ENCODE results near the gene SUFU.

SUFU gene

DNA sequence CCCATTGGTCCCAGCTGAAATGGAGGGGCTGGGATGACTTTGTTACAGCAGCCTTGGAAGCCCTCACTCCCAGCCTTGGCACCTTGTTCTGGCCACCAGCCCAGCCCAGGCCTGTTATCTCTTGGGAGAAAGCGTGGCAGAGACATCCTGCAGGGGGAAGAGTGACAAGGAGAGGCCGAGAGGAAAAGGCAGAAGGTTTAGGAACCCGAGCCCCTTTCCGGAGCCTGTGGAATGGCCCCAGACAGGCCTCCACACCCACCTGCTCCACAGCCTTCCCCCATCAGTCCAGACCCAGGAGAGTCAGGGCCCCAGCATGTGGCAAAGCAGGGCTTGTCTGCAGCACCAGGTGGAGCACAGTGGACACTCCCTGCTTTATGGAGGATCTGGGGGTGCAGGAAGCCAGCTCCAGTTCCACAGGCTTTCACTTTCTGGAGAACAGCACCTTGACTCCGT, 116.4 kb downstream of the SUFU start:
- DNase-seq (ENCODE audit: low read depth), result no peak

DNA sequence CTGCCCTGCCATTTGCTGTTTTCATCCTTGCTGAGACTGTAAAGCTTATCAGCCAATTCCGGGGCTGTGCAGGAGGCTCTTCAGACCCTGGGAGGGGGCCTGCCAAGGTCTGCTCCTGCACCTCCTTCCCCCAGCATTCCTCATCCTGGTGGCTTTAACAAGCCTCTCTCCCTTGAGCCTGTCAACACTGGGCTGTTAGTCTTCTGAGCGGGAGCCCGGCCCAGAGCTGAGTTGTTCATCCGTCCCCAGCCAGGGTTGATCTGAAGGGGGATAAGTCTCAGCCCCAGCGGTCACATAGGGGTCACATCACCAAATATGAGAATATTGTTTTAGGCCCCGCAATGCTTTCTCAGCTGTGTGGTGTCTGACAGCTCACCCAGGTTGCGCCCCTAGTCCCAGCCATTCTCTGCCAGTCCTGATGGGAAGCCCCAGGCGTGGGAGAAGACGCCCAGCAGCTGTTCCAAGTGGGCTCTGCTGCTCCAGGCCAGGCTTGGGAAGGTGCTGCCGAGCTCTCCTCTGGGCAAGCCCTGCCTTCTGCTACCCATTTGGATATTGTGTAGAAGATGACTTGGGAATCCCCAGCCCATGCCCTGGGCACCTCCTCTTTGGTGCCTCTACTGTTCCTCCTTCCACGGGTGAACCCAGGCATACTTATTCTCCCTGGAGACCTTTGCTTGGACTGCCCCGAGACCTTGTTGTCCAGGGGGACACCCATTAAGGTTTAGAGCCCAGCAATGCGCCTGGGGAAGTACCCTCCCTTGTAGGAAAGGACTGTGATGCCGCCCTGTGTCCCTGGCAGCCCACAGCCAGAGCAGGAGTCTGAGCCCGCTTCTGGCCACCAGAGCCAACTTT, 117.0 kb downstream of the SUFU start:
- DNase-seq (ENCODE audit: low read depth), result no peak

DNA sequence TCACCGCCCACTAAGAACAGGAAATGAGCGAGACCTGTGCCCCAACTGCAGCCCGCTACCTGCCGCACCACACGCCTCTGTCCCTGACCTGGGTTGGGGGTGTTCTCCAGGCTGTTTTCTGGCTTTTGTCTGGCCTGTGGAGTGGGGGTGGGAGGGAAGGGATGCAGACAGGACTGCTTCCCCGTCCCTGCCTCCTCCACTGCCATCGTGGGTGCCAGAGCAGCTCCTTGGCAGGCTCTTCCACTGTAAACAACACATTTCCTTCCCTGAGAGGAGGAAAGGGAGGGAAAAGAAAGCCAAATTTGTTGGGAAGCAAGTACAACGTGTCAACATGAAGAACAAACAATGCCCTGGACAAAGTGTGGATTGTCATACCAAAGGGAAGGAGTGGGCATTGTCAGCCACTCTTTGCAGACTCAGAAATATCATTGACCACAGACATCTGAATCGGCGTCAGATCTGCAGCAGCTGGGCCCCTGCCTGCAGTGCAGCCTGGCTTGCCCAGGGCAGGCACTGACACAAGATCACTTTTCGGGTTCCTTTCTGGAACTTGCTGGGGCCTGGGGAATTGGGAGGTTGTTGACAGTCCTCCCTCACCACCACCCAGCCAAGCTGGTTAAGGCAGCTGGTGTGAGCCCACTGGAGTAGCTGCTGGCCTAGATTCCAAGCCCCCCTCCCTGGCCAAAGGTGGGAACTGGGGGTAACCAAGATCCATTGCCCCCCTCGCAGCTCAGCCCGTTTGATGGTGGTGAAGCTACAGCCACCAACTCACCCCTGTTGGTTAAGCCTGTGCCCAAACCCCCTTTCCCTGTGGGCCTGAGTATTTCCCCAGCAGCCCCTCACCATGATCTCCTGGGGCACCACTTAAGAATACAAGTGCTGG, 117.9 kb downstream of the SUFU start:
- DNase-seq (ENCODE audit: low read depth), result no peak

DNA sequence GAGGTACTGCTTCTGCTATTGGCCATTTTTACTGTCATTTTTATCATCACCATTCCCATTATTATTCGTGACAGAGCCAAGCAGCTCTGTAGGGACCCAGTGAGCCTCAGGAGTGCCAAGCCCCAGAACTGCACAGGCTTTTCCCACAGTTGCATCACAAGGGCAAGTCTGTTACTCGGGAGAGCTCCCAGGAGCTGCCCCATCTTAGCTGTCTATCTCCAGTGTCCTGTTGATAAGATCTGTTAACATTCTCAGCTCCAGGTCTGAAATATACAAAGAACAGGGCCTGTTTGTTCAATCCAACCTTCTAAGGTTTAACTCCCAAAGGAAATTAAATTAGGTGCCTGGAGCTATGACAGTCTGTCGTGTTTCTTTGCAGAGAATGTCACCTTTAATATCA, 120.3 kb downstream of the SUFU start:
- DNase-seq (ENCODE audit: low read depth), result no peak

DNA sequence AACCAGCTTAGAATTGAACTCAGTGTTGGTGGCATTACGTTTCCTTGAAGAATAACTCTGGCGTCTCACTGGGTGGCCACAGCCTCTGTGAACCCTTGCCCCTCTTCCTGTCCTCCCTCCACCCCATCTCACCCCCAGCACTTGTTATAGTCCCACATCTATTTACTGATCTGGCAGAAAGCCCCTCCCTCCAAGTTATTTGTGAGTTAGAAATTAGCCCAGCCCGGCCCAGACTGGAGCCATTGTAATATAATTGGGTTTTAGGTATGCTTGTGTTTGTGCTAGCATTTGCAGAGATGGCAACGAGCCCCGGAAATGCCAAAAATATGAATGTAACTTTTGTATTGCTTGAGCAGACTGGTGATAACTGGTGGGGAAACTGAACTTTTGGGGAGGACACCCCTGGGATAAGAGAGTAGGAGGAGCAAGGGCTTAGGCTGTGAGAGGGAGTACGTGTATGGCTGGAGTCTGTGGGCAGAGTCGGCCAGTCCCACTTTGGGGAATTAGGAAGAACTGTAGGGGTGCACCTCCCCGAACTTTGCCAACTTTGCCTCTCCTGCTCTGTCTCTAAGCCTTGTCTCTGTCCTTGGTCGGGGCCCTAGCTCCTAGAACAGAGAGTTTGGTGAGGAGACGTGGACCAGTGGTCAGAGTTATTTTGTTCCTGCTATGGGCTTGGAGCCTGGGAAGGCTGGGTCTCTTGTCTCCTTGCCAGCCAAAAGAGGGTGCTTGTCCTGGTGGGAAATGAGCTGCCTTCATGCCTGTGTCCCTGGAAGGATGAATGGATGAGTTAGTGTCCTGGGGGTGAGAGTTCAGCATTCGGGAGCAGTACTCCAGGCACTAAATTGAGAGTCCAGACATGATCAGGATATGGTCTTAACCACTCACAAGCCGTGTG, 121.2 kb downstream of the SUFU start:
- no peak for DNase-seq (ENCODE audit: low read depth)

DNA sequence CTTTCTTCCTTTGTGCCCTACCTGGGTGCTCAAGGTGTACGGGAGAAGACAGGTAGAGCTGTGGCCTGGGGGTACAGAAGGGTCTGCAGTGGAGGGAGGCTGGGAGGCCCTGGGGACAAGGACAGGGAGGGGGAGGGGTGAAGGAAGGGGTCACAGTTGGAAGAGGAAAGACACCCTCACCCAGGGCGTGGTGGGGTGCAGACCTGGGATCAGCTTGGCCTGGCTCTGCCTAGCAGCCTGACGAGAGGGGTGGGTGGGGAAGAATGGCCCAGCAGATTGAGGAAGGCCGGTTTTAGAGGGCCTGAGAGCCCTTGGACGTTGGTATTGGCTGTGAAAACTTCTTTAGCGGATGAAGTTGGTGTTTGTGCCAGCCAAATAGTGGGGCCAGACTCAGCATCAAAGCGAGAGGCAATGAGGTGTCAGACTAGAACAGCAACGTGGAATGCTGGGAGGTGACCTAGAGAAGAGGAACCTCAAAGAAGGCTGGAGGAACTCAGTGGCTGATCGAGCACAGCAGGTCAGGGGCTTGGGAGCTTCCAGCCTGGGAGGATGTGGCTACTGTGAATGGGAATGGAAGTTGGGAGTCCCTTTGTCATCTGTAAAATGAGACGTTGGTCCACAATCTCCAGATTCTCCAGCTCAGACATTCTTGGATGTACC, 122.4 kb downstream of the SUFU start:
- no peak for DNase-seq (ENCODE audit: low read depth)

DNA sequence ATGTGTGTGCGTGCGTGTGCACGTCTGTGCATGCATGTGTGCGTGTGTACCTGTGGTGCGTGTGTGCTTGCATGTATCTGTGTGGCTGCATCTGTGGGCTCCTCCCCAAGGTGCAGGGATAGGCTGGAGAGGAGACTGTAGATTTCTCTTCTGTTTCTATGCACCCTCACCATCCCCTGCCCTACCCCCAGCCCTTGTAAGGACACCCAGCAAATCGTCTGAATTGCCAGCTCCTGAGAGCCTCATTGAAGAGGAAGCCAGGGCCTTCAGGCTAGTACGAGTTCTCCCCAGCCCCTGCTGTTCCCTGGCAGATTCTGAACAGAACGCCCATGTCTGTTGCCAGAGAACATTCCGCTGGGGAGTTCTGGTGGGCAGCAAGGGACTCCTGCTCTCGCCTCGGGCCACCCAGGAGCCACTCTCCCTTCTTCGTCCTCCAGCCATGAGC, 123.5 kb downstream of the SUFU start:
- no peak for DNase-seq (ENCODE audit: low read depth)

DNA sequence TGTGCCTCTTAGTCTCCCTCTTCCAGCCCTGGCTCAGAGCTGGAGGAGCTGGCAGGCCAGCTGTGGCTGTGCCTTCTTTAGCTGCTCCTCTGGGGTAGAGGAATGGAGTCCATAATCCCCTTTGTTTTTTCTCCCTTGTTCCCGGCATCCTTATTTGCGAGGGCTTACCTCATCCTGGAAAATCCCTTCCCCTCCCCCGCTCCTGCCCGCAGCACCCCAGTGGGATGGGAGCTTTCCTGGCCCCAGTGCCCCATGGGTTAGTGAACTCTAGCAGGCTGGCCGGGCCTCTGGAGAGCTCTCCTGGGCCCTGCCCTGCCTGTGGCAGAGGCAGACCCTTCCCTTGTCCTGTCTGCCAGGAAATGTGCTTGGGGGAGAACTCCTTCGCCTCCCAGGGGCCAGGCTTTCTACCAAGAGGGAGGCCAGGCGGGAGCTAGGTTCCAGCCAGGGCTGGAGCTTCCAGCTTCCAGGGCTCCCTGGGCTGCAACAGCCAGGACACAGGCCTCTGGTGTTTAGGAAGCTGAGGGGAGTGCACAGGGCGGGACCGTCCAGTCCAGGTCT, 124.0 kb downstream of the SUFU start:
- DNase-seq (ENCODE audit: low read depth), result no peak

DNA sequence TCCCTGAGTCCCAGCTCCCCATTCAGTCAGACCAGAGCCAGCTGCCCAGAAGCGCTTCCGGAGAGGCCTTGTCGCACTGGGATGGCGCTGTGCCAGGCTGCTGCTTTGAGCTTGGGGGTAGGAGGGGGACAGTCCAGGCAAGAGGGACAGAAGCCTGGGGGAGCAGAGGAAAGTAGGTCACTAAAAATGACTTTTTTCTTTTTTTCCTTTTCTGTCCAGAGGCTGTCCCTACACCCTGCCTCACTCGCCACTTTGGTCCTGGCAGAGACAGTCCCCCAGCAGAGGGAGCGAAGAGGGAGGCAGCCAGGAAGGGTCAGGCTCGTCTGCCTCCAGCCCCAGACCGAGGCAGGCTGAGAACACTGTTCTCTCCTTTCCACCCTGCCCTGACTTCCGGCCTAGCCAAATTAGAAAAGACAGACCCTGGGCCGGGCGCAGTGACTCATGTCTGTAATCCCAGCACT, 124.7 kb downstream of the SUFU start:
- DNase-seq (ENCODE audit: low read depth), result no peak

DNA sequence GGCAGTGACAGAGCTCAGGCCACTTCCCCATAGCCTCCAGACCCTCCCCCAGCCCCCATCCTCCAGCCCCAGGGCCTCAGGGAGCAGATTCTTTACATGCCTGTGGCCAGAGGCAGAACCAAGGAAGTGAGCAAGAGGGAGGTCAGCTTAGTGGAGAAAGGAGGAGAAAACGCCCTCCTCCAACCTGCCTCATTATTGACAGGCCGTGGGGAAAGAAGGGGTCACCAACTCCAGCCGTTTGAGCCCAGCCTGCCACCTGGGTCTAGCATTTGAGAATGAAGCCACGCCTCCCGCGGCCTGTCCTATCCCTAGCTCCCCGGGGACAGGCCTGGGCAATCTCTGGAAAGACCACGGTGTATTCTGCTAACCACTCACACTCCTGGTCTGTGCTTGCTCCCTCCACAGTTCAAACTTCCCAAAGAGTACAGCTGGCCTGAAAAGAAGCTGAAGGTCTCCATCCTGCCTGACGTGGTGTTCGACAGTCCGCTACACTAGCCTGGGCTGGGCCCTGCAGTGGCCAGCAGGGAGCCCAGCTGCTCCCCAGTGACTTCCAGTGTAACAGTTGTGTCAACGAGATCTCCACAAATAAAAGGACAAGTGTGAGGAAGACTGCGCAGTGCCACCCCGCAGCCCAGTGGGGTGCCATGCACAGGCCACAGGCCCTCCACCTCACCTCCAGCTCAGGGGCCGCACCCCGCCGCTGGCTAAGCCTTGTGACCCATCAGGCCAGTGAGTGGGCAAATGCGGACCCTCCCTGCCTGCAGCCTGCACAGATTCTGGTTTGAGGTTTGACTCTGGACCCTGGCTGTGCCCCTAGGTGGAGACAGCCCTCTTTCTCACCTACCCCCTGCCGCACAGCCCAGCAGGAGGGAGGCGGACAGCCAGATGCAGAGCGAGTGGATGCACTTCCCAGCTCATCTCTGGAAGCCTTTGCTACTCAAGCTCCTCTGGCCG, 126.2 kb downstream of the SUFU start:
- no peak for DNase-seq (ENCODE audit: low read depth)

DNA sequence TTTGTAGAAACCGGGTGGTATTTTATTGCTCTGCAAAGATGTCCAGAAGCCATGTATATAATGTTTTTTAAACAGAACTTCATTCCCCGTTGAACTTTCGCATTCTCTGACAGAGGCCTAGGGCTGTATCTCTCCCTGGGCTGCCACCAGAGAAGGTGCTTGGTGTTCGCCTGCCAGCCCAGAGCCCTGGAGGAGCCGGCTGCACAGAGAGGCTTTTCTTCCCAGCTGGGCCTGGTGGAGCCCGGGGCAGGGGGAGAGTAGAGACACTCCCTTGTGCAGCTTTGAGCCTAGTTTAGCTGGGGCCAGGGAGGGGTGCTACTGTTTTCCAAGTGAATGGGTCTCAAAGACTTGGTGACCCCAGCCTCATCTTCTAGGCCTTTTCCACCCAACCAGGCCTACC, 126.9 kb downstream of the SUFU start:
- DNase-seq (ENCODE audit: low read depth), result no peak

DNA sequence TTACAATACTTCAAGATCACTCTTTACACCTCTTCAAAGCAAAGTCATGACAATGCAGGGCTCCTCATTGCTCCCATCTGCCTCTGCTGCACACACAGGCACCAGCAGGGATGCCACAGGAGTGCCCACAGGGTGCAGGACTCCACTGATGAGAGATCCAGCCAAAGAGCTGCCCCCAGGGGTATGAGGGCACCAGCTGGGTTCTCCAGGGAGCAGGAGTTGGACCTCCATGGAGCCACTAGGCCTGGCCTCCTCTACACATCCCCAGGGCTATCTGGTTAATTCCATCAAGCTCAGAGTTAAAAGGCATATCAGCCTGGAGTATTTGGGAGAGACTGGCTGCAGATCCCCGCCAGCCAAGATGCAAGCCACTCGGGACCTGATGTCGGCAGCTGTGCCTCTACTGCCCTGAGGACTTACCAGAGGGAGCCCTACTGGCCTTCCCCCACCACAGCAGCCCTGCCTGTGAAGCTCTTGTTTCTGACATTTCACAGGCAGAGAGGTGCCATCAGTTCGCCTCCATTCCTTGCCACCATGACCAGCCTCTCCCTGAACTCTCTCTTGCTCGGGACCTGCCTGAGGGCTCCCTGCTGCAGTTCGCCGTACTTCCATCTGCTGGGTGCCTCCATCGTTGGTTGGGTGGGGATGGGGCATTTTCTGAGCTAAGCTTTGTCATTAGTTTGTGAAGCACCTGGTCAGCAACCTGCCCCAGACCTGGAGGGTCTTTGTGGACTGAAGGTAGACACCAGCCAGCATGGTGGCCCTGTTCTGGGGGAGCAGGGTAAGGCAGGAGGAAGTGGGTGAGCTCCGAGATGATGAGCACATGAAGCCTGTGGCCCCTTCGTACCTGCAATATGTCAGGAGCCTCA, 128.0 kb downstream of the SUFU start:
- DNase-seq (ENCODE audit: low read depth), result no peak

DNA sequence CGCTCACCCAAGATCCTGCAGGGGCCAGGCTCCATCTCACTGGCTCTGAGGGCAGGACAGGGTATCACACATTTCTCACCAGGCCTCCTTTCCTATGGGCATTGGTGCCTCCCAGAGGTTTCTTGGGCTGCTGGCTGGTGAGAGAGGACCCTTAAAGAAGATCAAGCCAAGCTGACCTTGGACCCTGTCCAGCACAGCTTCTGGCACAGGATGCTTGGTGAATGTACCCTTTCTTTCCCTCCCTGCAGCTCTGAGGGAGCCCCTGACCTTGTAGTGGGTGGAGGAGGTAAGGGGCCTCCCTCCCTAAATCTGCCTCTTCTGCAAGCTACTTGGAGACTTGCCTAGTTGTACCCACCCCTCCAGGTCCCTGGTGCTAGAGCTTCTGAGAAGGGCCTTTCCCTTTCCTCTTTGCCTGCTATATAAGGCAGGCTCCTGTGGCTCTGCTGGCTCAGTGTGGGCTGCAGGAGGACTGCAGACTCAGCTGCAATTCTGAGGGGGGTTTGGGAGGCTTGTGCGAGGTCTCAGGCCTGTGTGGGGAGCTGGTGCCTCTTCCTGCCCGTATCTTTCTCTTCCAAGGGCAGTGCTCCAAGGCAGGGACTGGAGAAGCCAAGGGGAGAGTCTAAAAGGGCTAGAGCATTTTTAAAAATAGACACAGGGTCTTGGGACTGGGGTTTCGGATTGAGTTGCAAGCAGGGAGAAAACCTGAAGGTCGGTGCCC, 128.8 kb downstream of the SUFU start:
- DNase-seq (ENCODE audit: low read depth), result no peak

DNA sequence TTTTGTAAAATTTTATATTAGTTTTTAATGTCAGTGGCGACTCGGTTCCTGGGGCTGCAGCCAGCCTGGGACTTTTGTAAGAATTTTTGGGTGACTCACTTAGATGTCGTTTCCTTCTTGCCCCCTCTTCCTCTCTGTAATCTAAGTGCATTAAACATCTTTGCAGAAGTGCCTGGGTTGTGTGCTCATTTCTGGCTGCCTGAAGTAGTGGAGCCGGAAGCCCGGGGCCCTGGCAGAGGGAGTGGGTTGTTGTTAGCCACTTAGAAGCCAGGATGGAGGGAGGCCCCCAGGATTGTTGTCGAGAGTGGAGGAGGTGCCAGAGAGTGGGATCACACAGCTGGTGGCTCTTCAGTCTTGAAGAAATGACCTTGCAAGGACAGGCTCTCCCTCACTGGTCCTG, 129.5 kb downstream of the SUFU start:
- DNase-seq (ENCODE audit: low read depth), result no peak

DNA sequence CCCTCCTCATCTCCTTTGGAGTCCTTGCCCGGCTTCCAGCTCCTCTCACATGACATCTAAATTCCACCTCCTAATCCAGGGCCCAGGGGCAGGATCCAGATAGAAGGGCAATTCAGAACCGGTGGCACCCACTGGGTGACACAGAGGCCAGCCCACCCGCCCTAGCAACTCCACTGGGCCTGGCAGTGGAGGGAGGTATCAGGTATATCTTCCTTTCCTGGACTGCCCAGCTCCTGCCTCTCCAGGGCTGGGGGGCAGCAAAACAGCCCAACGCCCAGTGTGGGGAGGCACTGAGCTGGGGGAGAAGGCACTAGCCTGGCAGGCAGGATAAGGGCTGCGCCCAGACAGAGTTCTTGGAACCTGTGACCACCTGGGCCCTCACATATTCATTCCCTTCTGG, 130.1 kb downstream of the SUFU start:
- DNase-seq (ENCODE audit: low read depth), result no peak

DNA sequence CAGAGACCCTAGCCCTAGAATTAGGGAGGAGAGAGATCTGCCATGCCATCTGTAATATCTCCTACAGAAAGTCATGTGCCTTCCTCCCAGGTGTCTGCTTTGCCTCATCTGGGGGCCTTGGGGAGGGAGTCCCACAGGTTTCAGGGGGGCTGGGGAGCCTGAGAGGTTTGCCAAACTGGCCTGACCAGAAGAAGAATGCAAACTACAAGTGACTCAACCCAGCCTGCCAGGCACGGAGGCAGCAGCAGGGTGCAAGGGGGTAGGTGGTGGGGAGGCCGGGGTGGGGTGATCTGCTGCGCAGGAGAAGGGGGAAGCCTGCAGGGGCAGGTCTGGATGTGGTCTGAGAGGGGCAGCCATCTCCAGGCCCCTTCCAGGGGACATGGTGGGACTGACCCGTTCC, 130.9 kb downstream of the SUFU start:
- no peak for DNase-seq (ENCODE audit: low read depth)

DNA sequence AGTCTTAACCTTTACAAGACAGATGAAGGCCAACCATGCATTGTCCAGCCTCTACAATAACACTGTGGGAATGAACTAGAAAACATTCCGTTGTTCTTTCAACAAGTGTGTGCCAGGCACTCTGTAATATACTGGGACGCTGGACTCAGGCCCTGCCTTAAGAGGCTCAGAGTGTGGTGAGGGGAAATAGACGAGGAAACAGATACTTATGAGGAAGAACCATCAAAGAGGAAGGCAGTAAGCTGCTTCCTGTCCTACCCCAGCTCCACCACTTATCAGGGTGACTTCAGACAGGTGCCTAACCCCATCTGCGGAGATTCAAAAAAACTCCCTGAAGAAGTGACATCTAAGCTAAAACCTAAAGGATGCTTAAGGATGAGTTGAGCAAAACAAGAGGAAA, 131.6 kb downstream of the SUFU start:
- DNase-seq (ENCODE audit: low read depth), result no peak

DNA sequence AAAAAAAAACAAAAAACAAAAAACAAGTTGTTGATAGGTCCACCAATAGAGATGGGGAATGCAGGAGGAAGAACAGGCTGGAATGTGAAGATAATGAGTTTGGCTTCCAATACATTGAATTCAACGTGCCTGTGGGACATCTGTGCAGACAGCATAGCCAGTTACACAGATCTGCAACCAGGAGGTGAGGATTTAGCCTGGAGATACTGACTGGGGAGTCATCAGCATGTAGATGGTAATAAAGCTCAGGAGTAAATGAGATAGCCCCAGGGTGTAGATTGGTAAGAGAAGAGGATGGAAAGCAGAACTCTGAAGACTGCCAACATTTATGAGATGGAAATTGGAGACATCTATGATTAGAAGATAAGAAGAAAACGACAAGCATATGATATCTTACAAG, 135.8 kb downstream of the SUFU start:
- no peak for DNase-seq (ENCODE audit: low read depth)

Data from stimulated activated CD8-positive, alpha-beta memory T cell treated with anti-CD3 and anti-CD28 coated beads, Interleukin-4, amount 100 ng/mL, for 24 hours (primary cell).